CD4-positive, alpha-beta T cell (primary cell): ENCODE measurements around the gene SNTG2. TPM values are rescaled to one million over a fixed set of nuclear protein-coding genes. Genes with fewer than 3 reads are reported as not detected.

Experiments used
- ATAC-seq: fragments of 200-7000 bp; cut with Tn5 transposase; one replicate; pipeline ENCODE4 v1.10.0; 2022; ENCODE audit warnings: mild to moderate bottlenecking; ENCODE audit not compliant: poor library complexity
- CTCF ChIA-PET: fragments of 350-600 bp; sonication (Branson Sonifier 250); formaldehyde crosslinking; loops from one replicate; lab custom pipeline; 2021; ENCODE audit warnings: antibody characterized with exemption, inconsistent platforms; lab: Charles Lee
- POLR2A ChIA-PET: fragments of 350-600 bp; sonication (Branson Sonifier 250); formaldehyde crosslinking; loops from one replicate; lab custom pipeline; 2021; ENCODE audit warnings: antibody characterized with exemption, inconsistent platforms; lab: Charles Lee
- DNase-seq, 14 experiments: peaks; one replicate each; pipeline ENCODE4 v3.0.0-alpha.2; 2013 to 2020; ENCODE audit warnings: mixed read lengths in 2 of 14
- H3K27ac ChIP-seq, 2 donors: one replicate each; pipeline versions ENCODE4 v1.5.1 to v1.7.0; 2013; ENCODE audit warnings: low read length in 2 of 2, low read depth in 1 of 2, mild to moderate bottlenecking in 1 of 2
- H3K27me3 ChIP-seq, 2 experiments: 1 replicate in 1 of 2; 2 replicates in 1 of 2; pipeline versions ENCODE4 v1.6.1 to v1.7.0; 2013; ENCODE audit warnings: low read length in 2 of 2, control low read depth in 1 of 2, mild to moderate bottlenecking in 1 of 2, moderate library complexity in 1 of 2; ENCODE audit not compliant: insufficient read depth in 2 of 2, control insufficient read depth in 1 of 2
- H3K36me3 ChIP-seq: one replicate; pipeline ENCODE4 v1.6.1; 2013; ENCODE audit warnings: low read length, control low read depth; ENCODE audit not compliant: insufficient read depth
- H3K4me1 ChIP-seq: one replicate; pipeline ENCODE4 v1.6.1; 2013; ENCODE audit warnings: low read length, control low read depth; ENCODE audit not compliant: insufficient read depth
- H3K4me3 ChIP-seq: one replicate; pipeline ENCODE4 v1.5.1; 2013; ENCODE audit warnings: mild to moderate bottlenecking, low read length, moderate library complexity
- H3K9me3 ChIP-seq, 2 experiments: 1 replicate in 1 of 2; 2 replicates in 1 of 2; pipeline versions ENCODE4 v1.6.1 to v1.7.0; 2013; ENCODE audit warnings: low read length in 2 of 2, mild to moderate bottlenecking in 2 of 2, control low read depth in 1 of 2, moderate library complexity in 1 of 2; ENCODE audit not compliant: control insufficient read depth in 1 of 2, insufficient read depth in 1 of 2
- H3K27ac Mint-ChIP-seq: one replicate; pipeline ENCODE4 v1.8.0; 2020; ENCODE audit warnings: mixed read lengths
- H3K27me3 Mint-ChIP-seq: one replicate; pipeline ENCODE4 v1.8.0; 2021; ENCODE audit warnings: mixed read lengths
- H3K36me3 Mint-ChIP-seq: one replicate; pipeline ENCODE4 v1.8.0; 2021; ENCODE audit warnings: low read depth, mixed read lengths
- H3K4me1 Mint-ChIP-seq: one replicate; pipeline ENCODE4 v1.8.0; 2021; ENCODE audit warnings: low read depth, mixed read lengths
- H3K4me3 Mint-ChIP-seq: one replicate; pipeline ENCODE4 v1.8.0; 2020; ENCODE audit warnings: mild to moderate bottlenecking, mixed read lengths
- H3K9me3 Mint-ChIP-seq: one replicate; pipeline ENCODE4 v1.8.0; 2020; ENCODE audit warnings: mixed read lengths
- CTCF ChIP-seq: fragments of 200-600 bp; IDR thresholded peaks from one replicate; pipeline ENCODE4 v1.8.0; 2022; ENCODE audit warnings: antibody characterized with exemption, mild to moderate bottlenecking
- intact Hi-C, 2 experiments: fragments of 100-400 bp; cut with DNase I in 1 of 2; cut with micrococcal nuclease in 1 of 2; formaldehyde crosslinking; loops; one replicate each; pipeline versions ENCODE4 v1.15.1 to v1.9.0; 2023 to 2025; cut with DNase I, micrococcal nuclease
- total RNA-seq, 174 experiments: library from RNA in 2 of 174; stranded (reverse) in 2 of 174; gene quantifications; one replicate each; pipeline ENCODE4 v1.2.3 and lab custom pipeline; 2021 to 2026

SNTG2 gene
- total RNA-seq, 2 experiments from 2014 or later, result 1.1 to 1.5 TPM

- no peak overlapping the region for H3K4me3 Mint-ChIP-seq
- H3K27ac Mint-ChIP-seq, result no peak overlapping the region
- no peaks in the 10 kb centered on the region for H3K4me1 Mint-ChIP-seq
- H3K36me3 ChIP-seq, result no peaks in the 10 kb centered on the region
- no peaks in the 10 kb centered on the region for H3K9me3 Mint-ChIP-seq
- ChIA-PET POLR2A (no interaction called here), CTCF (no interaction called here)
- intact Hi-C loops, result no loop called here
- H3K36me3 Mint-ChIP-seq, result no peaks in the 10 kb centered on the region
- no peak overlapping the region for H3K27ac ChIP-seq
- H3K4me1 ChIP-seq, result no peaks in the 10 kb centered on the region
- H3K4me3 ChIP-seq, result no peak overlapping the region
- H3K9me3 ChIP-seq, result no peaks in the 10 kb centered on the region
- no peaks in the 10 kb centered on the region for H3K27me3 ChIP-seq
- no peak for TF ChIP-seq CTCF
- ATAC-seq, result no peak
- H3K27me3 Mint-ChIP-seq, result no peaks in the 10 kb centered on the region
- no peak for DNase-seq
These were observed 284.2 kb downstream of the SNTG2 start for GRCh38 chr2:1234731-1235308.

- H3K4me3 ChIP-seq, result no peak overlapping the region
- TF ChIP-seq CTCF, result no peak
- no peaks in the 10 kb centered on the region for H3K36me3 Mint-ChIP-seq
- ATAC-seq (no peak), DNase-seq (no peak)
- no peaks in the 10 kb centered on the region for H3K9me3 ChIP-seq
- no peaks in the 10 kb centered on the region for H3K27me3 Mint-ChIP-seq
- CTCF ChIA-PET, result no interaction called here
- H3K27ac Mint-ChIP-seq, result no peak overlapping the region
- intact Hi-C loops, result no loop called here
- H3K9me3 Mint-ChIP-seq, result no peaks in the 10 kb centered on the region
- no peaks in the 10 kb centered on the region for H3K4me1 ChIP-seq
- H3K4me3 Mint-ChIP-seq, result no peak overlapping the region
- H3K27ac ChIP-seq, result no peak overlapping the region
- no peaks in the 10 kb centered on the region for H3K4me1 Mint-ChIP-seq
- H3K36me3 ChIP-seq, result no peaks in the 10 kb centered on the region
- no peaks in the 10 kb centered on the region for H3K27me3 ChIP-seq
- POLR2A ChIA-PET, result no interaction called here
These were observed 285.2 kb downstream of the SNTG2 start for GRCh38 chr2:1235806-1236205.

- POLR2A ChIA-PET, result no interaction called here
- Mint-ChIP-seq H3K27me3 (no peaks in the 10 kb centered on the region), H3K27ac (no peak overlapping the region), H3K9me3 (no peaks in the 10 kb centered on the region), H3K36me3 (no peaks in the 10 kb centered on the region), H3K4me3 (no peak overlapping the region), H3K4me1 (no peaks in the 10 kb centered on the region)
- CTCF ChIA-PET, result no interaction called here
- H3K27ac ChIP-seq, result no peak overlapping the region
- no peaks in the 10 kb centered on the region for H3K9me3 ChIP-seq
- DNase-seq (no peak), ATAC-seq (no peak)
- H3K36me3 ChIP-seq, result no peaks in the 10 kb centered on the region
- no peaks in the 10 kb centered on the region for H3K4me1 ChIP-seq
- H3K27me3 ChIP-seq, result no peaks in the 10 kb centered on the region
- H3K4me3 ChIP-seq, result no peak overlapping the region
- intact Hi-C loops, result no loop called here
- TF ChIP-seq CTCF, result no peak
These were observed 286.0 kb downstream of the SNTG2 start for GRCh38 chr2:1236606-1237005.
